Fibroblast of pulmonary artery (primary cell): Measurements from ENCODE around the gene CUL9.

Experiments
- DNase-seq: peaks from one replicate; pipeline ENCODE4 v3.0.0-alpha.2; 2010; ENCODE audit warnings: low read depth
- H3K4me3 ChIP-seq: replicated peaks from 2 replicates; pipeline ENCODE4 v1.5.1; 2011; ENCODE audit warnings: low read depth, mild to moderate bottlenecking, control low read depth, low read length, moderate library complexity
- TF ChIP-seq, protein P1 (sequence below): IDR thresholded peaks from 2 replicates; pipeline ENCODE4 v1.5.1; 2011; ENCODE audit warnings: mild to moderate bottlenecking, control low read depth, low read length, inconsistent platforms; ENCODE audit errors: missing control alignments

Gene CUL9

DNA sequence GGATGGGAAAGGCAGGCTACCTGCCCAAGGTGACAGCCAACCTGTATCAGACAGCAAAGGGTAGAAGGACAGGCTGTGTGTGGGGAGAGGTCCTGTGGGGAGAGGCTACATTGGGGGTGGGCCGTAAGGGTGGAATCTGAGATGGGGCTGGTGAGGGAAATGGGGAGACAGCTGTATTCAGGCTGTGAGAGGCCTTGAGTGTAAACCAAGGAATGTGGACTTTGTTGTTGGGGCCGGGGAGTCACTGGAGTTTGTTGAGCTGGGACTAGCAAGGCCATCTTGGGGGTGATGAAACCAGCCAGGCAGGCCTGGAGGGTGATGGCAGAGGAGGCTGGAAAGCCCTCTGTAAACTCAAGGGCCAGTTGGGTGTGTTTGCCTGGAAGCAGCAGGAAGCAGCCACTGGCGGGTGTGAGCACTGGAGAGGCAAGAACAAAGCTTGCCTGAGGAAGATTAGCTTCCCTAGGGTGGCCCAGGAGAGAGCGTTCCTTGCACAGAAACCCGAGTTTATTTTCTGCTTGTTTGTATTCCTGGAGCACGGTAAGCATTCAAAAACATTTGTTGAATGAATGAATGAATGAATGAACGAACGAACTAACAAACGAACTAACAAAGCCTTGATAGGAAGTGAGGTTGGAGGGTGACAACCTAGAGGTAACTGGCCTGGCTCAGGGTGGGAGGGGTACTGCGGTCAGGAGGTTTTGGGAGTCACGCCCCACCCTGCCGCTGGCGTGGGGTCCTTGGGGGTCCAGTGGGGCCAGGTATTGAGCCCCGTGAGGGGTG, 80.2 kb downstream of the CUL9 start:
- TF ChIP-seq, protein P1, sequence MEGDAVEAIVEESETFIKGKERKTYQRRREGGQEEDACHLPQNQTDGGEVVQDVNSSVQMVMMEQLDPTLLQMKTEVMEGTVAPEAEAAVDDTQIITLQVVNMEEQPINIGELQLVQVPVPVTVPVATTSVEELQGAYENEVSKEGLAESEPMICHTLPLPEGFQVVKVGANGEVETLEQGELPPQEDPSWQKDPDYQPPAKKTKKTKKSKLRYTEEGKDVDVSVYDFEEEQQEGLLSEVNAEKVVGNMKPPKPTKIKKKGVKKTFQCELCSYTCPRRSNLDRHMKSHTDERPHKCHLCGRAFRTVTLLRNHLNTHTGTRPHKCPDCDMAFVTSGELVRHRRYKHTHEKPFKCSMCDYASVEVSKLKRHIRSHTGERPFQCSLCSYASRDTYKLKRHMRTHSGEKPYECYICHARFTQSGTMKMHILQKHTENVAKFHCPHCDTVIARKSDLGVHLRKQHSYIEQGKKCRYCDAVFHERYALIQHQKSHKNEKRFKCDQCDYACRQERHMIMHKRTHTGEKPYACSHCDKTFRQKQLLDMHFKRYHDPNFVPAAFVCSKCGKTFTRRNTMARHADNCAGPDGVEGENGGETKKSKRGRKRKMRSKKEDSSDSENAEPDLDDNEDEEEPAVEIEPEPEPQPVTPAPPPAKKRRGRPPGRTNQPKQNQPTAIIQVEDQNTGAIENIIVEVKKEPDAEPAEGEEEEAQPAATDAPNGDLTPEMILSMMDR, result no peak
- no peak overlapping the region for H3K4me3 ChIP-seq
- DNase-seq, result no peak

DNA sequence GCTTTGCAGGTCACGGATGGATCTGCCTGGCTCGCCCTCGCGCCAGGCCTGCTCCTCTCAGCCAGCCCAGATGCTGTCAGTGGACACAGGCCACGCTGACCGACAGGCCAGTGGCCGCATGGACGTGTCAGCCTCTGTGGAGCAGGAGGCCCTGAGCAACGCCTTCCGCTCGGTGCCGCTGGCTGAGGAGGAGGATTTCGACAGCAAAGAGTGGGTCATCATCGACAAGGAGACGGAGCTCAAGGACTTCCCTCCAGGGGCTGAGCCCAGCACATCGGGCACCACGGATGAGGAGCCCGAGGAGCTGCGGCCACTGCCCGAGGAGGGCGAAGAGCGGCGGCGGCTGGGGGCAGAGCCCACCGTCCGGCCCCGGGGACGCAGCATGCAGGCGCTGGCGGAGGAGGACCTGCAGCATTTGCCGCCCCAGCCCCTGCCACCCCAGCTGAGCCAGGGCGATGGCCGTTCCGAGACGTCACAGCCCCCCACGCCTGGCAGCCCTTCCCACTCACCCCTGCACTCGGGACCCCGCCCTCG, 80.9 kb downstream of the CUL9 start:
- no peak for DNase-seq
- TF ChIP-seq, protein P1, result no peak
- no peak overlapping the region for H3K4me3 ChIP-seq

DNA sequence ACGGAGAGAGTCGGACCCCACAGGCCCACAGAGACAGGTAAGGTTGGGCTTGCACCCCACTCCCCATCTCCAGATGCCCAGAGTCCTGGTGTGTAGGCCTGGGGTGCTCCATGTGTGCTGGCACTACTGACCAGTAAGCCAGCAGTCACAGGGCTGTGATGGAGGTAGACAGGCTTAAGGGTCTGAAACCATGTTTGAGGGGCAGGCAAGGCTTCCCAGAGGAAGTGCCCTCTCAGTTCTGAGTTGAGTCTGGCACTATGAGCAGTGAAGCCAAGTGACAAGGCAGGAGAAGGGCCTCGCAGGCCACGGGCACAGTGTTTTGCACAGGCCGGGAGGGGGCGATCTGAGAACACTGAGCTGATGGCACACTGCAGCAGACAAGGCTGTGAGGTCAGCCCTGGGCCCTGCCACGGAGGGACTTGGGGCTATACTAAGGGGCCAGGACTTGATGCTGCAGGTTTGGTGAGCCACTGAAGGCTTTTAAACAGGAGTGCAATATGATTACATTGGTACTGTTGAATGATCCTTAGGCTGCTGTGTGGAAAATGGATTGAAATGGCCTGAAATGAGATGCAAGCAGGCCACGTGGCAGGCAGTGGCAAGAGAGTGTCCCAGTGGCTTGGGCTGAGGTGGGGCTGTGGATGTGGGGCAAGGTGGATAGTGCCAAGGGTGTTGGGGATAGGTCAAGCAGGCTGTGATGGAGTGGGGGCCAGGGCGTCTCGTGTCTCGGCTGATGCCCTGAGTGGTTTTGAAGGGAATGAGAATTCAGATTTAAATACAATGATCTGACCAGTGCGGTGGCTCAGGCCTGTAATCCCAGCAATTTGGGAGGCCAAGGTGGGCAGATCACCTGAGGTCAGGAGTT, 81.5 kb downstream of the CUL9 start:
- TF ChIP-seq, protein P1, result peak; percentile 79
- DNase-seq, result peak; percentile 75
- no peak overlapping the region for H3K4me3 ChIP-seq

DNA sequence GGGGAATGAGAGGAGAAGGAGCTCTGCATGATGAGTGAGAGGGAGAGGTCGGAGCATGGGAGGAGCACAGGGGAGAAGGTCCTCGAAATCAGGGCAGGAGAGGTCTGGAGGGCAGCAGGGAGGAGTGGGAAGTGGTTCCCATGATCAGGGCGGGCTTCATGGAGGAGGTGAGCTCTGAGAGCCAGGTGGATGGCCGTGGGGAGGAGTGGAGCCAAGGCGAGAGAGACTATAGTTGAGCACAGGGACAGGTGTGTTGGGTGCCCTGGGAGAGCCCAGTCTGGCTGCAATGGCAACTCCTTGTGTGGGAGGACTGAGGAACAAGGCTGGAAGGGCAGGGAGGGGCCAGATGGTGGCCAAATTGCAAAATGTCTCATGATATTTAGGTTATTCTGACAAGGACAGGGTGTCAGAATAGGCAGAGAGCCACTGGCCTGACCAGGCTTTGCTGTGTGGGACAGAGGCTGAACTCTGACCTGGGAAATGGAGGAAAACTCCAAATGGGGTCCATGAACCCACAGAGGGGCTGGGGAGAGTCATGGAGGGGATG, 82.7 kb downstream of the CUL9 start:
- TF ChIP-seq, protein P1, result no peak
- H3K4me3 ChIP-seq, result no peak overlapping the region
- DNase-seq, result no peak

DNA sequence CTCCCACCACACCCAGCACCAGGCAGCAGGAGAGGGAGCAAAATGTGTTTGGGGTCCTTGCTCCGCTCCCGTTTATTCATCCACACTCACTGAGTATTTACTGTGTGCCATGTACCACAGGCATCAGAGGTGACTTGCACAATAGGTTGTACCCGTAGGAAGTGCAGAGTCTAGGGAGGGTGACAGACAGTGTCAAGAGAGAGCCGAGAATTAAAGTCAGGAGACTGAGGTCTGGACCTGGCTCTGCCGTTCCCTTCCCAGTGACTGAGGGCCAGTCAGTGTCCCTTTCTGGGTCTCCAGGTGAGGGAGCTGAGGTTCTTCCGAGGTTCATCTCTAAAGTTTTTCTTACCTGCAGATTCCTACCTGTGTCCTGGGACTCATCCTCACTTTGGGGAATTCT, 83.6 kb downstream of the CUL9 start:
- TF ChIP-seq, protein P1, result no peak
- H3K4me3 ChIP-seq, result no peak overlapping the region
- DNase-seq, result no peak

DNA sequence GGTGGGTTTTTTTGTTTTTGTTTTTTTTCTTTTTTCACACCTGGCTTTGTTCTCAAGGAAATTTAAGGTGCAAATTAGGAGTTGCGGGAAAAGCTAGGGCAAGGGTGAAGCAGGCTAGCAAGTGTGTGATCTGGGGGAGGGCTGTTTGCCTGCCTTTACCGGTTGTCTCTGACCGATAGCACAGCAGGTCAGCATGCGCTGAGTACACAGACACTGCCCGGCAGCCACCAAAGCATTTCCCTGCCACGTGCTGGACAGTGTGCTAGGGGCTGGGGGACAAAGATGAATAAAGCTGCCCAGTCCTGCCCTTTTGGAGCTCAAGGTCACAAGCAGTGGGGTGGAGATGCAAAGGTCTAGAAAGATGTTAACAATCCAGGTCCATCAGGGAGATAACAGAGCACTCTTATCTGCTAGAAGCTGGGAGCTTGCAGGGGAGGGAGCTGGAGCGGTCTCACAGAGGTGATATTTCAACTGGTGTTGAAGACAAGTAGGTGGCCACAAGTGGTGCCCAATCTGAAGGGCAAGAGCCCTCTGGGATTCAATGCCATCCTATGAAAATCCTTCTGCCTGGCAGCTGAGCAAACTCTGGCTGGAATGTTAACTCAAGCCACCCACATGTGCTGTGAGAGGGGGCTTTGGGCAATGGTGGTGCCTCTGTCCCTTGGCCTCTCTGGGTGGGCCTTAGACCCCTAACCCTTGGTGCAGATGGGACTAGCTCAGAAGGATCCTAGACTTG, 85.8 kb downstream of the CUL9 start:
- DNase-seq, result no peak
- TF ChIP-seq, protein P1, result no peak
- no peak overlapping the region for H3K4me3 ChIP-seq
